Stimulated activated CD8-positive, alpha-beta memory T cell treated with anti-CD3 and anti-CD28 coated beads, Interleukin-4, amount 100 ng/mL, for 1 hour (primary cell): ENCODE data around the gene SLC6A18.

Source experiments
- DNase-seq, 2 donors: peaks; one replicate each; pipeline ENCODE4 v3.0.0-alpha.2; 2020; ENCODE audit warnings: low read depth in 2 of 2, low spot score in 1 of 2

Gene SLC6A18, protein sequence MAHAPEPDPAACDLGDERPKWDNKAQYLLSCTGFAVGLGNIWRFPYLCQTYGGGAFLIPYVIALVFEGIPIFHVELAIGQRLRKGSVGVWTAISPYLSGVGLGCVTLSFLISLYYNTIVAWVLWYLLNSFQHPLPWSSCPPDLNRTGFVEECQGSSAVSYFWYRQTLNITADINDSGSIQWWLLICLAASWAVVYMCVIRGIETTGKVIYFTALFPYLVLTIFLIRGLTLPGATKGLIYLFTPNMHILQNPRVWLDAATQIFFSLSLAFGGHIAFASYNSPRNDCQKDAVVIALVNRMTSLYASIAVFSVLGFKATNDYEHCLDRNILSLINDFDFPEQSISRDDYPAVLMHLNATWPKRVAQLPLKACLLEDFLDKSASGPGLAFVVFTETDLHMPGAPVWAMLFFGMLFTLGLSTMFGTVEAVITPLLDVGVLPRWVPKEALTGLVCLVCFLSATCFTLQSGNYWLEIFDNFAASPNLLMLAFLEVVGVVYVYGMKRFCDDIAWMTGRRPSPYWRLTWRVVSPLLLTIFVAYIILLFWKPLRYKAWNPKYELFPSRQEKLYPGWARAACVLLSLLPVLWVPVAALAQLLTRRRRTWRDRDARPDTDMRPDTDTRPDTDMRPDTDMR

GRCh38 chr5:1225081-1225480, at the start of gene SLC6A18:
TSS of gene SLC6A18 (plus strand) at chr5:1225381. CDS start at chr5:1225478, 97 bp downstream.
- no peak for DNase-seq

DNA sequence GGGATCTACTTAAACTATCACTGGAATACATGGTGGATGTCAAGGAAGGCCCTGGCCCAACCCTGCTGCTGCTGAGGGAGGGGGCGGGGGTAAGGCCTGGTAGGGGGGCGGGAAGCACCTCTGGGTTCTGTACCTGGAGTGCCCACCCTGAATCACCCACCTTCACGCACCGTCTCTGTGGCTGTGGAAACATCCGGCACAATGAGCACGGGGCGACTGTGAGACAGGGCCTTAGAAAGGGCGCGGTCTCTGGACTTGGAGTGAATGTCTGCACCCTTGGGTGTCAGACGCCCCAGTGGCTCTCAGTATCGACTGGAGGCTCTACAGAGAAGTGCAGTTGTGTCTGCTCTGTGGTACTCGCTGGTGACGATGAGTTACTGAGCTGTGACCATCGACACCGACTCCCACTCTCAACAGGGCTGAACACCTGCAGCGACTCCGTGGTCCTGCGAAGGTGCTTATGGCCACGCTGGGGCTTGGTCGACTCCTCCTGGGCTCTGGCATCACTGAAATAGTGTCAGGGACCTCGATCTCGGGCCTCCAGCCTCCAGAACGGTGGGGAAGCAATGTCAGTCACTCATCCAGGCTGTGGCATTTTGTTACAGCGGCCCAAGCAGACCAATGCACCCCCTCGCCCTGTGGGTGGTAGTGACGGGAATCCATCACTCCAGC, 49.2 kb upstream of the SLC6A18 start:
- no peak for DNase-seq

DNA sequence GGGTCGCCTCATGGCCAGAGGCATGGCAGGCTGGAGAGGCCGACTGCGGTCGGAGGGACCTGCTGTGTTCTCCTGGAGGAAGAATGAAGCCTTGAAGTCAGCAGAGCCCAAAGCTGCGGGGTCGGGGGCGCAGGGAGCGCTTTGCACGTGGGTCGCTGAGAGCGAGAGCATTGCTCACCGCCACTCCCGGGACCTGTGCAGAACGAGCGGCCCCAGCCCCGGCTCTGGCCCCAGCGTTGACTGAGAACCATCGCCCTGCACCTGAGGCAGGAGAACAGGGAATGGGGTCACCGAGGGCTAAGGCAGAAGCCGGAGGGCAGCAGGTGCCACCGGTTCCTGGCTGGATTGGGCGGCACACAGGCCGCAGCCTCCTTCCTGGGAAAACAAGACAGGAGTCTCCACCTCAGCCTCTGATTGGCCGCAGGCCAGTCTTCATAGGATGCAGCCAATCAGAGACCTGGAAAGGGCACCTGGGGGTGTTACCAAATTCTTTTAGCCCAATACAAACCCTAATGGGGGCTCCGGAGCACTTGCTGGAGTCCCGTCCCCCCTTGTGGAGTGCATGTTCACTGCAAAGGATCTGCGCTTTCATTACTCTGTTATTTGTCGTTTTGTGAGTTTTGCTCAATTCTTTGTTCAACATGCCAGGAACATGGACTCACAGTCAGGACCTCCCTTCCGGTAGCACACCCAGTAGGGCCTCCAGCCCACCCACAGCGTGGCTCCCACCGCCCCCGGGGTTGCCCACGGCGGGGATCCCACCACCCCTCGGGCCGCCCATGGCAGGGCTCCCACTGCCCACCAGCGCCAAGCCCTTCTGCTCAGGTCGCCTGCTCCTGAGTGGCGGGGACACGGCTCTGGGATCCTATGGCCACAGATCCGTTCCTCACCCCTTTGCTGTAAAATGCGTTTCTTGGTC, 48.4 kb upstream of the SLC6A18 start:
- DNase-seq = no peak

GRCh38 chr5:1177826-1178528, 47.2 kb upstream of the SLC6A18 start:
- no peak for DNase-seq

DNA sequence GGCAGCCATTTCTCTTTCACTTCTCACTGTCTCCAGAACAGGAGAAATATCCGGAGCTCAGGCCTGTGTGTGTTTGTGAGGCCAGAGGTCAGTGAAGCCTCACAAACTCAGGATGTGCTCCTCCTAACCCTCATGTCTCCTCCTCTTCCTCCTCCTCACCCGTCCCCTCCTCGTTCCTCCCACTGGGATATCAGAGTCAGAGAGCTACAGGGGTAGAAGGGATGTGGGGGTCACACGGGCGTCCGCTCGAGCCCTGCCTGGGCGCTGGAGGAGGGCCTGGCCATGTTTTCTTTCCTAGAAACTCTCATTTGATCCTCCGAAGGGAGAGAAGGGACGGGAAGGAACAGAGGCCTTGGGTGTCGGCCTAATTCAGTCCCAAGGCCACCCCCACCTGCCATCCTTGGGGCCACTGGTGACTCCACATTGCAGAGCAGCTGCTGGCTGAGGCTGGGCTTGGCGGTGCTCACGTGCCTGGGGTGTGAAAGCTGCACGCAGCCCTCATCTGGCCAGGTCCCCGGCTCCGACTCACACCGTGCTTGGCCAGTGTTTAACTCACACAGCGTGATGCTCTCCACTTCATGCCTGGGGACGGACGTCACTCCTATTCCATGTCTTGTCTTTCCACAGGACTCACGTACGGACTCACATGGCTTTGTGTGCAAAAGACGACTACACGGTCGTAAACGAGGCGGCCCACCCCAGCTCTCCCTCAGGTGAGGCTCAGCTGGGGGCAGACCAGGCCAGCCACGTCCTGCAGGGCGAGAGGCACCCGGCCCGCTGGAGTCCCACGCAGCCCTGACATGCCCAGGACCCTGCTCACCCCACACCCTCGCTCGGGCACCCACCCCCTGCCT, 46.4 kb upstream of the SLC6A18 start:
- no peak for DNase-seq

DNA sequence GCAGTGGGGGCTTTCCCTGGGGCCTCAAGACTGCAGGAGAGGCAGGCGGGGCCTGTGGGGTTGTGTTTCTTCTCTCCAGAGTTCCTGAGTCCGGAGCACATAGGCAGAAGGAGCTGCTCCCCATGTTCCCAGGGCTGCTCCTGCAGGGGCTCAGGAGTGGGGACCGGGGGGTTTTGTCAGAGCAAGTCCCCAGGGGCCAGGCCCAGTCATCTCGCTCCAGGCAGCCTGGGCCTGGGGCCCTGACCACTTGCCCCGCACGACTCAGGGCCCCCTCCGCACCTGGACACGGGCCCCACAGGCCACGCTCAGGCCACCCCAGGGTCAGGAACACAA, 45.8 kb upstream of the SLC6A18 start:
- DNase-seq = no peak

GRCh38 chr5:1180096-1180495, 45.1 kb upstream of the SLC6A18 start:
- DNase-seq = no peak

- no peak for DNase-seq
Observed at GRCh38 chr5:1180841-1181271, 44.3 kb upstream of the SLC6A18 start.

DNA sequence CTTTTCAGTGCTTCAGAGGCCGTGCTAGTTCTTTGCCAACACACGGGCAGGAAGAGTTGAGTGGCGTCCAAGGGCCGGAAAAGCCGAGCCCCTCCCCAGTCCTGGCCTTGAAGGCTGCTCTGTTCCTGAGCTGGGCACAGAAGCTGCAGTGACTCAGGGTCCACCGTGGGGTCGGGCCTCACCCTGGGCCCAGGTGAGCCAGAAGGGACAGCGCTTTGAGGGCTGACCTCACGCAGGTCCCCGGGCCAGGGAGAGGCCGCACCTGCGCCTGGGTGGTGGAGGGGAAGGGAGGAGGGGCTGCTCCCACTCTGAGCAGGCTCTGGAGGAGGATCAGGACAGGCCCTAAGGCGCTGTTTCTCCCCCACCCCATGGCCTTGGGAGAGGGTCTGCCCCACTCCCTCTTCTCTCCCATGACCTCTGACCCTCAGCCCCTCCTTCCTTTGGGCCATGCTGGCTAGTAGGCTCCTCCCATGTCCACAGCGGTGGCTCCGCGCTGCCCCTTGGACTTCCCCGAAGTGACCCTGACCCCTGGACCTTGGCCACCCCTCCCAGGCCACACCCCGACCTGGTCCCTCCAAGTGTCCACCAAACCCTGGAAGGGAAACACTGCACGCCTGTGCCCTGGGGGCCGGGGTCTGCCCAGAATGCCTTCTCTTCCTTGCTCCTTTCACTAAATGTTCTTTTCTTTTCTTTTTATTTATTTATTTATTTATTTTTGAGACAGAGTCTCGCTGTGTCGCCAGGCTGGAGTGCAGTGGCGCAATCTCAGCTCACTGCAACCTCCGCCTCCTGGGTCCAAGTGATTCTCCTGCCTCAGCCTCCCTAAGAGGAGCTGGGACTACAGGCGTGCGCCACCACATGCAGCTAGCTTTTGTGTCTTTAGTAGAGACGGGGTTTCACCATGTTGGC, 43.5 kb upstream of the SLC6A18 start:
- DNase-seq = no peak

DNA sequence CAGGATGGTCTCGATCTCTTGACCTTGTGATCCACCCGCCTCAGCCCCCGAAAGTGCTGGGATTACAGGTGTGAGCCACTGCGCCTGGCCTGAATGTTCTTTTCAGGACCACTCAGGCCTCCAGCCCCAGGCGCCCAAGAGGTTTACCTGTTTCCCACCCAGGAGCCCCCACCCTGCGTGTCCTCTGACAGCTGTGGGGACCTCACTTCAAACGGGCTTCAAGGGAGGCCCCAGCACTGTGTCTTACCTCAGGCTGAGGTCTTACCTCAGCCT, 42.9 kb upstream of the SLC6A18 start:
- DNase-seq = no peak

GRCh38 chr5:1182633-1183423, 42.4 kb upstream of the SLC6A18 start:
- no peak for DNase-seq

GRCh38 chr5:1183424-1184162, 41.6 kb upstream of the SLC6A18 start:
- DNase-seq = no peak

DNA sequence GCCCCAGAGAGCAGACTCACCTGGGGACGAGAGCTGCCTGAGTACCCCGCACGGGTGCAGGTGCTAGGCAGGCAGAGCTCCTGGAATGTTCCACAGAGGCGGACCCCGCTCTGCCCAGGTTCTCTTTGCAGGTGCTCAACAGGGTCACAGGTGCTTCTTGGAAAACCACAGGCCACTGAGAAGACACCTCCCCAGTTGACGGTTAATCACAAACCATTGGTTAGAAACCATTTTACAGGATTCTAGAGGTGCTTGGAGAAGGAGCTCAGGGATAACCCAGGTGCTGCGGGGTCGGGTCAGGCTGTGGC, 41.1 kb upstream of the SLC6A18 start:
- no peak for DNase-seq

- DNase-seq = no peak
Observed at GRCh38 chr5:1184481-1184880, 40.7 kb upstream of the SLC6A18 start.

DNA sequence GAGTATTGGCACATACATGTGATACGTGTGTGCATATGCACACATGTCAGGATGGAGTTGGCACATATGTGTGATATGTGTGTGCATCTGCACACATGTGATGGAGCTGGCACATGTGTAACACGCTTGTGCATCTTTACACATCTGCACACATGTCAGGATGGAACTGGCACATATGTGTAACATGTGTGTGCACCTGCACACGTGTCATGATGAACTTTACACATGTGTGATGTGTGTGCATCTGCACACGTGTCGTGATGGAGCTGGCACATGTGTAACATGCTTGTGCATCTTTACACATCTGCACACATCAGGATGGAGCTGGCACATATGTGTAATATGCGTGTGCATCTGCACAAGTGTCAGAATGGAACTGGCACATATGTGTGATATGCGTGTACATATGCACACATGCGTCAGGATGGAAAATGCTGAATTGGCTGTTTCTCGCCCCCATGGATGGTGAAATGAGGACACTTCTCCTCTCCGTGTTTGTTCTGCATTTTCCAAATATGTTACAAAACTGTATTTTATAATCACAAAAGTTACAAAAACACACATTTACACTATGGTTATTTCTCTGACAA, 40.0 kb upstream of the SLC6A18 start:
- DNase-seq = no peak

DNA sequence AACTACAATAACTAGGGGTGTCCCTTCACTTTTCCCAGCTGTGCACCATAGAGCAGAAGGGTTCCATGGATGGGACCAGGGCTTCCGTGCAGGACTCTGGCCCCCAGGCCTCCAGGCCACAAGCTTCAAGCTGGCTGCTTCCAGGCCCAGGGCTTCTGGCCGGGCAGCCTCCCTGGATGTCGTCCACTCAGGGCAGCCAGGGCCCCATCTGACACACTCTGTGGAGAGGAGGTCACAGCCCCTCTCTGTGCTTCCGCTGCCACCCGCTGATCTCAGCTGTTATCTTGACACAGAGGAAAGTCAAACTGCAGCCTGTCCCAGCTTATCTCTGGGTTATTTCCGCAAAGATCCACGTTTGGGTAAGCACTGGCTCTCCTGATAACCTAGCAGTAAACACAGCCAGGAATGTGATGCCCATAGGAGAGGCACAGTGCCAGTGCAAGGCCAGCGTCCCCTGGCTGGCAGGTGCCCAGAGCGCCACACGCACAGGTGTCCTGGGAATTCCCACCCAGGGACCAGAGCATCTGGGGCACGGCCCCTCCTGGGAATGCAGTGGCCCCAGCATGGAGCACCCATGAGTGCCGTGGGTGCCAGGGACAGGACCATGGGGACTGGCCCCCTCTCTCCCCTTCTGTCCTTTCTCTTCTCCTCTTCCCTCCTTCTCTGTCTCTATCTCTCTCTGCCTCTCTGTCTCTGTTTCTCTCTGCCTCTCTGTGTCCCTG, 39.4 kb upstream of the SLC6A18 start:
- DNase-seq = no peak
